HEK293T (cell line): ENCODE measurements around the gene FOXN1.

Experiments used
- ARNT ChIP-seq: fragments of 450-650 bp; IDR thresholded peaks from 2 replicates; pipeline ENCODE4 v1.6.1; 2017; ENCODE audit warnings: mild to moderate bottlenecking
- BHLHE40 ChIP-seq: fragments of 450-650 bp; IDR thresholded peaks from 2 replicates; pipeline ENCODE4 v1.6.1; 2016; ENCODE audit warnings: mild to moderate bottlenecking, moderate library complexity, borderline replicate concordance
- ELF4 ChIP-seq: fragments of 450-650 bp; IDR thresholded peaks from 2 replicates; pipeline ENCODE4 v1.6.1; 2017; ENCODE audit warnings: antibody characterized with exemption
- FOXA1 ChIP-seq: fragments of 450-650 bp; IDR thresholded peaks from 2 replicates; pipeline ENCODE4 v1.6.1; 2016; ENCODE audit warnings: mild to moderate bottlenecking
- FOXK2 ChIP-seq: fragments of 450-650 bp; IDR thresholded peaks from 2 replicates; pipeline ENCODE4 v1.6.1; 2016; ENCODE audit warnings: mild to moderate bottlenecking
- FOXM1 ChIP-seq: fragments of 450-650 bp; IDR thresholded peaks from 2 replicates; pipeline ENCODE4 v1.6.1; 2017; ENCODE audit warnings: mild to moderate bottlenecking, borderline replicate concordance
- HDGF ChIP-seq: fragments of 450-650 bp; IDR thresholded peaks from 2 replicates; pipeline ENCODE4 v1.6.1; 2017; ENCODE audit warnings: antibody characterized with exemption, borderline replicate concordance
- L3MBTL2 ChIP-seq: fragments of 450-650 bp; conservative IDR thresholded peaks from 2 replicates; pipeline ENCODE4 v1.6.1; 2016; ENCODE audit warnings: mild to moderate bottlenecking
- NFRKB ChIP-seq: fragments of 450-650 bp; IDR thresholded peaks from 2 replicates; pipeline ENCODE4 v1.6.1; 2016; ENCODE audit warnings: mild to moderate bottlenecking, moderate library complexity
- SP1 ChIP-seq: fragments of 450-650 bp; IDR thresholded peaks from 2 replicates; pipeline ENCODE4 v1.6.1; 2017
- SUZ12 ChIP-seq: fragments of 450-650 bp; IDR thresholded peaks from 2 replicates; pipeline ENCODE4 v1.6.1; 2016; ENCODE audit warnings: mild to moderate bottlenecking
- TARDBP ChIP-seq: fragments of 450-650 bp; IDR thresholded peaks from 2 replicates; pipeline ENCODE4 v1.6.1; 2016
- ZNF384 ChIP-seq: fragments of 450-650 bp; IDR thresholded peaks from 2 replicates; pipeline ENCODE4 v1.6.1; 2016
- TF ChIP-seq, protein P1 (sequence below): fragments of 450-650 bp; IDR thresholded peaks from 2 replicates; pipeline ENCODE4 v1.6.1; 2016

DNA sequence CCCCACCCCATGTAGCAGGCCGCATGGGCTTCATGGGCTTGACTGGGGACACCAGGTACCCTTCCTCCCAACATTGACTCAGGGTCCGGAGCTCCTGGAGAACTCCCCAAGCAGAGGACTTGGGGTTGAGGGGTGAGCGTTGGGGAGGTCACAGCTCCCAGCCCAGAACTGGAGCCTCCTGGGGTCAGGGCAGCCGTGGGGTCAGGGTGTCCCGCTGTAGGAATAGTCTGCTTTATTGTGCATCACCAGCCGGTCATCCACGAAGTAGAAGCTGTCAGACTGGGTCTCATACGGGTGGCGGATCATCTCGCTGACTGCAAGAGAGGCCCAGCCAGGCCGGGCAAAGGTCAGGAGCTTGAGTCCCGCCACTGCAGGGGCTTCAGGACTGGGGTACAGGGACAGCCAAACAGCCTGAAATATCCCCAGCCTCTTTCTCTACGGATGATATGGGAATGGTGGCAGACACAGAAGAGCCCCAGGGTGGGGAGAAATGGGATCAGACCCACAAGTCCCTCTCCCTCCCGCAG lies 41.0 kb downstream of the FOXN1 start:
- TF ChIP-seq BHLHE40 (no peak), ARNT (no peak), SUZ12 (no peak), NFRKB (no peak), HDGF (no peak), FOXK2 (no peak), L3MBTL2 (no peak), FOXM1 (no peak), FOXA1 (no peak), SP1 (no peak), TARDBP (no peak), ZNF384 (no peak), ELF4 (no peak)
- TF ChIP-seq, protein P1, sequence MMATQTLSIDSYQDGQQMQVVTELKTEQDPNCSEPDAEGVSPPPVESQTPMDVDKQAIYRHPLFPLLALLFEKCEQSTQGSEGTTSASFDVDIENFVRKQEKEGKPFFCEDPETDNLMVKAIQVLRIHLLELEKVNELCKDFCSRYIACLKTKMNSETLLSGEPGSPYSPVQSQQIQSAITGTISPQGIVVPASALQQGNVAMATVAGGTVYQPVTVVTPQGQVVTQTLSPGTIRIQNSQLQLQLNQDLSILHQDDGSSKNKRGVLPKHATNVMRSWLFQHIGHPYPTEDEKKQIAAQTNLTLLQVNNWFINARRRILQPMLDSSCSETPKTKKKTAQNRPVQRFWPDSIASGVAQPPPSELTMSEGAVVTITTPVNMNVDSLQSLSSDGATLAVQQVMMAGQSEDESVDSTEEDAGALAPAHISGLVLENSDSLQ, result no peak
